ENCODE results near the gene PRICKLE4.

The PRICKLE4 gene

GRCh38 chr6:41823178-41823577 lies 42.6 kb downstream of the PRICKLE4 start:
- no peaks in the 10 kb centered on the region for H3K9me3 ChIP-seq
- TF ChIP-seq CTCF (IDR thresholded peaks at IDR 0.05), result no peak
- no peaks in the 10 kb centered on the region for H3K36me3 ChIP-seq
- H3K27ac ChIP-seq, result no peak overlapping the region
- H3K4me3 ChIP-seq (ENCODE audit: low read depth in 1 of 2, low read length in 1 of 2), result no peak overlapping the region
- H3K4me1 ChIP-seq (ENCODE audit: control insufficient read depth in 1 of 2, insufficient read depth in 1 of 2, low read depth in 1 of 2, low read length in 1 of 2), result peaks cover 8 to 17% of the 10 kb centered on the region in 2 experiments
- H3K27me3 ChIP-seq, result no peaks in the 10 kb centered on the region

- Histone ChIP-seq H3K9me3 (no peaks in the 10 kb centered on the region), H3K27me3 (no peaks in the 10 kb centered on the region), H3K27ac (no peak overlapping the region), H3K36me3 (no peaks in the 10 kb centered on the region), H3K4me1 (ENCODE audit: control insufficient read depth in 1 of 2, insufficient read depth in 1 of 2, low read depth in 1 of 2, low read length in 1 of 2) (peaks cover 0 to 5% of the 10 kb centered on the region in 2 experiments), H3K4me3 (ENCODE audit: low read depth in 1 of 2, low read length in 1 of 2) (no peak overlapping the region)
- TF ChIP-seq CTCF (IDR thresholded peaks at IDR 0.05), result no peak
Measured at GRCh38 chr6:41824571-41825569, 44.3 kb downstream of the PRICKLE4 start.

- H3K9me3 ChIP-seq, result no peaks in the 10 kb centered on the region
- no peaks in the 10 kb centered on the region for H3K27me3 ChIP-seq
- H3K4me1 ChIP-seq (ENCODE audit: control insufficient read depth in 1 of 2, insufficient read depth in 1 of 2, low read depth in 1 of 2, low read length in 1 of 2), result no peaks in the 10 kb centered on the region
- TF ChIP-seq CTCF (IDR thresholded peaks at IDR 0.05), result no peak
- H3K4me3 ChIP-seq (ENCODE audit: low read depth in 1 of 2, low read length in 1 of 2), result no peak overlapping the region
- no peaks in the 10 kb centered on the region for H3K36me3 ChIP-seq
- H3K27ac ChIP-seq, result no peak overlapping the region
Measured at GRCh38 chr6:41826343-41827022, 45.9 kb downstream of the PRICKLE4 start.

- H3K9me3 ChIP-seq, result no peaks in the 10 kb centered on the region
- no peak overlapping the region for H3K4me3 ChIP-seq (ENCODE audit: low read depth in 1 of 2, low read length in 1 of 2)
- no peaks in the 10 kb centered on the region for H3K27me3 ChIP-seq
- no peaks in the 10 kb centered on the region for H3K4me1 ChIP-seq (ENCODE audit: control insufficient read depth in 1 of 2, insufficient read depth in 1 of 2, low read depth in 1 of 2, low read length in 1 of 2)
- TF ChIP-seq CTCF (IDR thresholded peaks at IDR 0.05), result no peak
- H3K27ac ChIP-seq, result no peak overlapping the region
- H3K36me3 ChIP-seq, result no peaks in the 10 kb centered on the region
Measured at GRCh38 chr6:41832263-41832662, 51.7 kb downstream of the PRICKLE4 start.

GRCh38 chr6:41836022-41836659 lies 55.6 kb downstream of the PRICKLE4 start:
- H3K4me1 ChIP-seq (ENCODE audit: control insufficient read depth in 1 of 2, insufficient read depth in 1 of 2, low read depth in 1 of 2, low read length in 1 of 2), result no peaks in the 10 kb centered on the region
- no peak overlapping the region for H3K27ac ChIP-seq
- TF ChIP-seq CTCF (IDR thresholded peaks at IDR 0.05), result no peak

More at GRCh38 chr6:41836022-41836659, 55.6 kb downstream of the PRICKLE4 start:
- Histone ChIP-seq H3K9me3 (no peaks in the 10 kb centered on the region), H3K36me3 (no peaks in the 10 kb centered on the region), H3K4me3 (ENCODE audit: low read depth in 1 of 2, low read length in 1 of 2) (no peak overlapping the region), H3K27me3 (no peaks in the 10 kb centered on the region)

All from neutrophil (primary cell).